Cardiac muscle cell (in vitro differentiated cells and primary cell): Measurements from ENCODE around the gene TNFSF12. TPM values are rescaled to one million over a fixed set of nuclear protein-coding genes. Genes with fewer than 3 reads are reported as not detected.

ENCODE experiments used
- DNase-seq, 2 donors: peaks; one replicate each; pipeline versions ENCODE4 v3.0.0 to v3.0.0-alpha.2; 2010 to 2017; ENCODE audit warnings: low read depth in 1 of 2, low spot score in 1 of 2
- H3K27ac ChIP-seq: fragments of 200-600 bp; sonication (generic); 2 replicates; pipeline ENCODE4 v1.5.1; 2016
- H3K27me3 ChIP-seq: fragments of 200-600 bp; sonication (generic); 2 replicates; pipeline ENCODE4 v1.6.0; 2016; ENCODE audit warnings: control low read depth
- H3K36me3 ChIP-seq: fragments of 200-600 bp; sonication (generic); 2 replicates; pipeline ENCODE4 v1.5.1; 2016; ENCODE audit warnings: control low read depth
- H3K4me1 ChIP-seq: fragments of 200-600 bp; sonication (generic); 2 replicates; pipeline ENCODE4 v1.8.1; 2017; ENCODE audit warnings: low read depth, mild to moderate bottlenecking, mixed run types
- H3K4me3 ChIP-seq: fragments of 200-600 bp; sonication (generic); 2 replicates; pipeline ENCODE4 v1.5.1; 2016; ENCODE audit warnings: mild to moderate bottlenecking
- H3K9me3 ChIP-seq: fragments of 200-600 bp; sonication (generic); 2 replicates; pipeline ENCODE4 v1.5.1; 2017; ENCODE audit warnings: low read depth, mild to moderate bottlenecking, control low read depth
- CTCF ChIP-seq: IDR thresholded peaks from 2 replicates; pipeline ENCODE4 v1.5.1; 2012; ENCODE audit warnings: low read depth, mild to moderate bottlenecking, low read length
- polyA plus RNA-seq: library from polyadenylated mRNA; unstranded; fragments of >200 nt; fragmentation: Nextera tagmentation; extraction: Ambion mirVana; gene quantifications from 2 replicates; pipeline ENCODE4 v1.2.1, GENCODE V29; 2016
- total RNA-seq: library from RNA; depleted of rRNA; stranded (reverse); fragments of >200 nt; gene quantifications from 2 replicates; pipeline ENCODE4 v1.2.3, GENCODE V29; 2016

The TNFSF12 gene
- total and polyA plus RNA-seq, 2 experiments from 2014 or later, result 3.2 to 11.7 TPM

- DNase-seq, result no peak
- no peak for TF ChIP-seq CTCF
- Histone ChIP-seq H3K4me3 (peak overlapping the region; percentile 61), H3K27ac (no peak overlapping the region), H3K36me3 (peaks cover 27% of the 10 kb centered on the region), H3K4me1 (peaks cover 11% of the 10 kb centered on the region), H3K27me3 (no peaks in the 10 kb centered on the region), H3K9me3 (no peaks in the 10 kb centered on the region)
These were observed 14.4 kb downstream of the TNFSF12 start for GRCh38 chr17:7563115-7563869.

- no peaks in the 10 kb centered on the region for H3K9me3 ChIP-seq
- H3K4me3 ChIP-seq, result no peak overlapping the region
- no peaks in the 10 kb centered on the region for H3K4me1 ChIP-seq
- H3K27ac ChIP-seq, result no peak overlapping the region
- H3K36me3 ChIP-seq, result peaks cover 24% of the 10 kb centered on the region
- H3K27me3 ChIP-seq, result no peaks in the 10 kb centered on the region
- DNase-seq, result no peak
- no peak for TF ChIP-seq CTCF
These were observed 20.7 kb downstream of the TNFSF12 start for GRCh38 chr17:7569571-7569970.

GRCh38 chr17:7570351-7570750, 21.5 kb downstream of the TNFSF12 start:
- no peak for TF ChIP-seq CTCF
- Histone ChIP-seq H3K27ac (no peak overlapping the region), H3K4me1 (no peaks in the 10 kb centered on the region), H3K9me3 (no peaks in the 10 kb centered on the region), H3K4me3 (no peak overlapping the region), H3K36me3 (peaks cover 25% of the 10 kb centered on the region), H3K27me3 (no peaks in the 10 kb centered on the region)
- no peak for DNase-seq

- H3K36me3 ChIP-seq, result peaks cover 39% of the 10 kb centered on the region
- peak overlapping the region; percentile 80 for H3K27ac ChIP-seq
- peak overlapping the region; percentile 33 for H3K4me3 ChIP-seq
- H3K9me3 ChIP-seq, result no peaks in the 10 kb centered on the region
- no peak for TF ChIP-seq CTCF
- H3K4me1 ChIP-seq, result no peaks in the 10 kb centered on the region
- DNase-seq, result no peak
- H3K27me3 ChIP-seq, result no peaks in the 10 kb centered on the region
These were observed 23.4 kb downstream of the TNFSF12 start for GRCh38 chr17:7572338-7572587.

GRCh38 chr17:7572588-7573323, 23.9 kb downstream of the TNFSF12 start:
- DNase-seq, result peak; percentile 99 to 100
- peak overlapping the region; percentile 93 for H3K27ac ChIP-seq
- no peak for TF ChIP-seq CTCF
- H3K4me3 ChIP-seq, result peak overlapping the region; percentile 84
- H3K4me1 ChIP-seq, result no peaks in the 10 kb centered on the region
- no peaks in the 10 kb centered on the region for H3K9me3 ChIP-seq
- H3K27me3 ChIP-seq, result no peaks in the 10 kb centered on the region
- peaks cover 41% of the 10 kb centered on the region for H3K36me3 ChIP-seq
